Measurements from ENCODE around the gene METAP2.
"Not testable (repeated sequence)": the region's sequence is repeated elsewhere in the genome, so short reads cannot be mapped to it uniquely, and the experiment has no call there.

The METAP2 gene

GRCh38 chr12:95443459-95443858, 30.5 kb upstream of the METAP2 start:
- Histone ChIP-seq H2BK12ac (ENCODE audit: low read length) (no peak overlapping the region), H3K4ac (ENCODE audit: low read length) (no peak overlapping the region), H2AK5ac (ENCODE audit: low read depth, low read length) (no peak overlapping the region), H3K4me2 (ENCODE audit: insufficient read depth, low read length, poor library complexity, severe bottlenecking) (no peak overlapping the region), H3K4me1 (ENCODE audit: control insufficient read depth in 2 of 2, insufficient read depth in 1 of 2, low read depth in 1 of 2, low read length in 2 of 2) (peaks cover 3 to 16% of the 10 kb centered on the region in 2 donors), H3K9ac (ENCODE audit: low read depth, low read length, poor library complexity) (no peak overlapping the region), H3K18ac (ENCODE audit: low read length) (no peak overlapping the region), H3K36me3 (replicated peaks in 1 of 2; ENCODE audit: control insufficient read depth in 2 of 2, insufficient read depth in 2 of 2, low read length in 2 of 2) (no peaks in the 10 kb centered on the region), H2AFZ (ENCODE audit: low read length) (no peak overlapping the region), H3K23ac (ENCODE audit: low read depth, low read length, poor library complexity) (no peak overlapping the region), H2BK120ac (ENCODE audit: low read depth, low read length) (no peak overlapping the region), H4K91ac (ENCODE audit: low read depth, low read length, poor library complexity) (no peak overlapping the region), H4K8ac (ENCODE audit: low read depth, low read length) (no peak overlapping the region), H3K79me1 (ENCODE audit: low read depth, low read length) (no peaks in the 10 kb centered on the region), H3K9me3 (replicated peaks in 1 of 2; ENCODE audit: control insufficient read depth in 2 of 2, insufficient read depth in 1 of 2, low read depth in 1 of 2, low read length in 2 of 2) (no peaks in the 10 kb centered on the region), H3K27me3 (ENCODE audit: control insufficient read depth in 3 of 3, insufficient read depth in 3 of 3, low read depth in 1 of 3, low read length in 3 of 3) (peaks cover 0 to 18% (median 0%) of the 10 kb centered on the region in 3 experiments), H3K27ac (replicated peaks; ENCODE audit: low read length) (no peak overlapping the region), H3K14ac (ENCODE audit: low read length) (no peak overlapping the region), H2BK15ac (ENCODE audit: low read length) (no peak overlapping the region), H2BK5ac (ENCODE audit: low read length) (no peak overlapping the region), H3K4me3 (ENCODE audit: low read length in 2 of 2) (no peak overlapping the region)
- DNase-seq (ENCODE audit: low spot score) = peak; percentile 44
- WGBS, 2 donors (ENCODE audit: extremely low coverage in 2 of 2, insufficient read length in 2 of 2, insufficient replicate concordance in 1 of 2) = no CpG with 5 or more reads among the region's 2 CpGs

GRCh38 chr12:95445099-95445498, 28.9 kb upstream of the METAP2 start:
- H2AFZ ChIP-seq (ENCODE audit: low read length); H2AK5ac ChIP-seq (ENCODE audit: low read depth, low read length); H2BK120ac ChIP-seq (ENCODE audit: low read depth, low read length); H2BK5ac ChIP-seq (ENCODE audit: low read length); H3K18ac ChIP-seq (ENCODE audit: low read length); H3K14ac ChIP-seq (ENCODE audit: low read length); H2BK15ac ChIP-seq (ENCODE audit: low read length); H3K79me1 ChIP-seq (ENCODE audit: low read depth, low read length); H3K36me3 ChIP-seq (replicated peaks in 1 of 2; ENCODE audit: control insufficient read depth in 2 of 2, insufficient read depth in 2 of 2, low read length in 2 of 2); H3K4me3 ChIP-seq (ENCODE audit: low read length in 2 of 2); H3K23ac ChIP-seq (ENCODE audit: low read depth, low read length, poor library complexity); H3K4me2 ChIP-seq (ENCODE audit: insufficient read depth, low read length, poor library complexity, severe bottlenecking); H2BK12ac ChIP-seq (ENCODE audit: low read length); DNase-seq (ENCODE audit: low spot score); H3K9me3 ChIP-seq (replicated peaks in 1 of 2; ENCODE audit: control insufficient read depth in 2 of 2, insufficient read depth in 1 of 2, low read depth in 1 of 2, low read length in 2 of 2); H3K9ac ChIP-seq (ENCODE audit: low read depth, low read length, poor library complexity); H3K4ac ChIP-seq (ENCODE audit: low read length); H4K8ac ChIP-seq (ENCODE audit: low read depth, low read length); H3K27ac ChIP-seq (replicated peaks; ENCODE audit: low read length); H4K91ac ChIP-seq (ENCODE audit: low read depth, low read length, poor library complexity): not testable (repeated sequence)
- peaks cover 3 to 16% of the 10 kb centered on the region in 2 donors for H3K4me1 ChIP-seq (ENCODE audit: control insufficient read depth in 2 of 2, insufficient read depth in 1 of 2, low read depth in 1 of 2, low read length in 2 of 2)
- no CpG with 5 or more reads among the region's 4 CpGs for WGBS, 2 donors (ENCODE audit: extremely low coverage in 2 of 2, insufficient read length in 2 of 2, insufficient replicate concordance in 1 of 2)
- H3K27me3 ChIP-seq (ENCODE audit: control insufficient read depth in 3 of 3, insufficient read depth in 3 of 3, low read depth in 1 of 3, low read length in 3 of 3) = peaks cover 0 to 18% (median 0%) of the 10 kb centered on the region in 3 experiments

GRCh38 chr12:95445884-95446505, 28.0 kb upstream of the METAP2 start:
- H2BK120ac ChIP-seq (ENCODE audit: low read depth, low read length) = no peak overlapping the region
- peak overlapping the region; percentile 63 for H3K4me2 ChIP-seq (ENCODE audit: insufficient read depth, low read length, poor library complexity, severe bottlenecking)
- no peak overlapping the region for H2BK15ac ChIP-seq (ENCODE audit: low read length)
- no peak overlapping the region for H3K27ac ChIP-seq (replicated peaks; ENCODE audit: low read length)
- H3K4ac ChIP-seq (ENCODE audit: low read length) = no peak overlapping the region
- no peak for DNase-seq (ENCODE audit: low spot score)
- H3K14ac ChIP-seq (ENCODE audit: low read length) = no peak overlapping the region
- peak overlapping the region; percentile 59 for H3K23ac ChIP-seq (ENCODE audit: low read depth, low read length, poor library complexity)
- no peak overlapping the region for H3K4me3 ChIP-seq (ENCODE audit: low read length in 2 of 2)
- H2AFZ ChIP-seq (ENCODE audit: low read length) = peak overlapping the region; percentile 82
- no peaks in the 10 kb centered on the region for H3K79me1 ChIP-seq (ENCODE audit: low read depth, low read length)
- H3K18ac ChIP-seq (ENCODE audit: low read length) = no peak overlapping the region
- no peak overlapping the region for H3K9ac ChIP-seq (ENCODE audit: low read depth, low read length, poor library complexity)
- H4K8ac ChIP-seq (ENCODE audit: low read depth, low read length) = no peak overlapping the region
- peaks cover 3 to 16% of the 10 kb centered on the region in 2 donors for H3K4me1 ChIP-seq (ENCODE audit: control insufficient read depth in 2 of 2, insufficient read depth in 1 of 2, low read depth in 1 of 2, low read length in 2 of 2)
- H3K9me3 ChIP-seq (replicated peaks in 1 of 2; ENCODE audit: control insufficient read depth in 2 of 2, insufficient read depth in 1 of 2, low read depth in 1 of 2, low read length in 2 of 2) = no peaks in the 10 kb centered on the region
- no peak overlapping the region for H2AK5ac ChIP-seq (ENCODE audit: low read depth, low read length)
- no peaks in the 10 kb centered on the region for H3K36me3 ChIP-seq (replicated peaks in 1 of 2; ENCODE audit: control insufficient read depth in 2 of 2, insufficient read depth in 2 of 2, low read length in 2 of 2)
- no peak overlapping the region for H2BK5ac ChIP-seq (ENCODE audit: low read length)
- no CpG with 5 or more reads among the region's 8 CpGs for WGBS, 2 donors (ENCODE audit: extremely low coverage in 2 of 2, insufficient read length in 2 of 2, insufficient replicate concordance in 1 of 2)
- no peak overlapping the region for H2BK12ac ChIP-seq (ENCODE audit: low read length)
- H4K91ac ChIP-seq (ENCODE audit: low read depth, low read length, poor library complexity) = no peak overlapping the region
- H3K27me3 ChIP-seq (ENCODE audit: control insufficient read depth in 3 of 3, insufficient read depth in 3 of 3, low read depth in 1 of 3, low read length in 3 of 3) = peaks cover 0 to 18% (median 0%) of the 10 kb centered on the region in 3 experiments

- Histone ChIP-seq H3K9me3 (replicated peaks in 1 of 2; ENCODE audit: control insufficient read depth in 2 of 2, insufficient read depth in 1 of 2, low read depth in 1 of 2, low read length in 2 of 2) (no peaks in the 10 kb centered on the region), H3K36me3 (replicated peaks in 1 of 2; ENCODE audit: control insufficient read depth in 2 of 2, insufficient read depth in 2 of 2, low read length in 2 of 2) (no peaks in the 10 kb centered on the region), H3K4me2 (ENCODE audit: insufficient read depth, low read length, poor library complexity, severe bottlenecking) (peak overlapping the region; percentile 63), H3K27ac (replicated peaks; ENCODE audit: low read length) (no peak overlapping the region), H3K9ac (ENCODE audit: low read depth, low read length, poor library complexity) (no peak overlapping the region), H2BK120ac (ENCODE audit: low read depth, low read length) (no peak overlapping the region), H3K23ac (ENCODE audit: low read depth, low read length, poor library complexity) (peak overlapping the region; percentile 59), H3K18ac (ENCODE audit: low read length) (peak overlapping the region; percentile 94), H3K4me1 (ENCODE audit: control insufficient read depth in 2 of 2, insufficient read depth in 1 of 2, low read depth in 1 of 2, low read length in 2 of 2) (peaks cover 3 to 16% of the 10 kb centered on the region in 2 donors), H2BK5ac (ENCODE audit: low read length) (no peak overlapping the region), H3K27me3 (ENCODE audit: control insufficient read depth in 3 of 3, insufficient read depth in 3 of 3, low read depth in 1 of 3, low read length in 3 of 3) (peaks cover 0 to 18% (median 0%) of the 10 kb centered on the region in 3 experiments), H4K8ac (ENCODE audit: low read depth, low read length) (no peak overlapping the region), H2AFZ (ENCODE audit: low read length) (peak overlapping the region; percentile 82), H3K79me1 (ENCODE audit: low read depth, low read length) (no peaks in the 10 kb centered on the region), H2AK5ac (ENCODE audit: low read depth, low read length) (no peak overlapping the region), H3K4ac (ENCODE audit: low read length) (no peak overlapping the region), H3K14ac (ENCODE audit: low read length) (no peak overlapping the region), H2BK15ac (ENCODE audit: low read length) (no peak overlapping the region), H2BK12ac (ENCODE audit: low read length) (peak overlapping the region; percentile 63), H3K4me3 (ENCODE audit: low read length in 2 of 2) (no peak overlapping the region), H4K91ac (ENCODE audit: low read depth, low read length, poor library complexity) (no peak overlapping the region)
- WGBS, 2 donors (ENCODE audit: extremely low coverage in 2 of 2, insufficient read length in 2 of 2, insufficient replicate concordance in 1 of 2) = no CpG with 5 or more reads among the region's 22 CpGs
- peak; percentile 47 for DNase-seq (ENCODE audit: low spot score)
Measured at GRCh38 chr12:95446506-95446900, 27.4 kb upstream of the METAP2 start.
